Erythroblast (primary cell): ENCODE data around the gene MPO.

Source experiments
- DNase-seq, 2 experiments: peaks; one replicate each; lab custom pipeline; 2025; lab: John Stamatoyannopoulos, UW
- GATA1 ChIP-seq: IDR thresholded peaks from 2 replicates; pipeline ENCODE4 v1.6.1; 2011; ENCODE audit warnings: low read depth, mild to moderate bottlenecking, control low read depth, low read length, moderate library complexity
- POLR2A ChIP-seq: IDR thresholded peaks from 2 replicates; pipeline ENCODE4 v1.6.1; 2011; ENCODE audit warnings: mild to moderate bottlenecking, low read length

Gene MPO

DNA sequence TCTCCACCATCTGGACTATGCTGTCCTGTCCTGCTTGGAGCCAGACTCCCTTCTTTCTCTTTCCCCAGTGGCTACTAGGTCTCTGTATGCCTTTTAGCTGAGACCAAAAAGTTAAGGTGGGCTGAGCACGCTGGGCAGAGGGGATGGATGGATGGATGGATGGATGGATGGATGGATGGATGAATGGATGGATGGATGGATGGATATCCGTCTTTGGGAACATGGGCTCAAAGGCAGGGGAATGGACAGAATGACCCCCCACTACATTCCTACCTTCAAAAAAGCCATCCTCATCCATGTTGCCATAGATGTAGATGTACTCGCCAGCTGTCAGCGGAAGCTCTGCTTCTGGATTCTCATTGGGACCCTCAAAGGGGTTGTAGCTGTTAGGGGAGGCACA is 35.0 kb upstream of the MPO start:
- DNase-seq, result no peak
- TF ChIP-seq POLR2A (no peak), GATA1 (no peak)

DNA sequence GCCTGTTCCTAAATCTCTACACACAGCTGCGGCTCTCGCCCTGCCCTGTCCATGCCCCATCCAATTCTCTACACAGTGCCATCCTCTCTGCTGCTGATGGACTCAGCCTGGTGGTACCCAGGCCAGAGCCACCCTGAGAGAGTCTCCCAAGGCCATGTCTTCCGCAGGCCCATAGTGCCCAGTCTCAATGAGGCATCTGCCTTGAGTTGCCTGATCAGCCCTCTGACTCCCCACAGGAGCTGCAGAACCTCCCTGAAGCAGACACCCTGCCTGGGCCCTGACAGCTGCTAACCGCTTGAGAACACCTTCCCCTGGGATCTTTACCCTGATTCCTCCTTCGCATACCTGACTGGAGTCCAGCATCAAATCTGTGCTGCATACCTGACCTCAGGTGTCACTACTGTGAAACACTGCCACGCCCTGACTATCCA is 34.6 kb upstream of the MPO start:
- DNase-seq, result no peak
- no peak for TF ChIP-seq GATA1
- no peak for TF ChIP-seq POLR2A

DNA sequence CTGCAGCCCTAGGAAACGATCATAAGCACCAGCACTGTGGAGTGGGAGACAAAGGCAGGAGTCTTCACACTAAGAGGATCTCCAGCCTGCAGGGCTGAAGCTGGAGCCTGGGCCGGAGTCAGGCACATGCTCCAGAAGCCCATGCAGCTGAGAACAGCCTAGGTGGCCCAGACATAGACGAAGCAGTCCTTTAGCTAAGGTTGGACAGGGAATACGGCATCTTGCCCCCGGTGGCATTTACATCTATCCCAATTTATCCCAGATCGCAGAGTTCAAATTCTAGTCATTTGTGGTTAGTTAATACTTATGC is 33.9 kb upstream of the MPO start:
- DNase-seq, result no peak
- TF ChIP-seq GATA1 (no peak), POLR2A (no peak)

DNA sequence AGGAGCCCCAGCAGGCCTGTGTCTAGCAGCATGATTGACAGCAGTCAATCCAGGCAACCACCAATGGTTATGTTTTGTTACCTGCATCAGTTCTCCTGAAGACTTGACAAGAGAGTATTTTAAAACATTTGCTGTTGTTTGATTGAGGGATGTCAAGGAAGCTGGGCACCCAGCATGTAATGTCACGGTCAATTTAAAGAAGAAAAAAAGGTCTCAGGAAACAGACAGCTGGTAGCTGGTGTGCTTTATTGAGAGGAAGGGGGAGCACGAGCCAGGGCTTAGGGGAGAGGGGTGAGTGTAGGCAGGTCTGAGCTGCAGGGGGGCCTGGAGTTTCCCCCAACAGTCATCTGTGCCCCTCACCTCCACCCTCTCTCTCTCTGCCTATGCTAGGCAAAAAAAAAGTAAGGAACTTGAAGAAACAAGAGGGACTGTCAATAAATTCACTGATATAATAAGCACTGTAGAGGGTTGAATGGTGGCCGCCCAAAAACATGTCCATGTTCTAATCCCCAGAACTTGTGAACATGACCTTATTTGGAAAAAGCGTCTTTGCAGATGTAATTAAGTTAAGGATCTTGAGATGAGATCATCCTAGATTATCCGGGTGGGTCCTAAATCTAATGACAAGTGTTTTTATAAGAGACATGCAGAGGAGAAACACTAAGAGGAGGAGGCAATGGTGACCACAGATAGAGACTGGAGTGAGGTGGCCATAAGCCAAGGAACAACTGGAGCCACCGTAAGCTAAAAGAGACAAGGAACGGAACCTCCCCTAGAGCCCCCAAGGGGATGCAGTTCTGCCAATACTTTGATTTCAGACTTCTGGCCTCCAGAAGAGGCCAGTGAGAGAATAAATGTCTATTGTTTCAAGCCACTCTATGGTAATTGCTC is 33.3 kb upstream of the MPO start:
- DNase-seq, result peak in 1 of 2 experiments; percentile 26
- no peak for TF ChIP-seq POLR2A
- no peak for TF ChIP-seq GATA1

DNA sequence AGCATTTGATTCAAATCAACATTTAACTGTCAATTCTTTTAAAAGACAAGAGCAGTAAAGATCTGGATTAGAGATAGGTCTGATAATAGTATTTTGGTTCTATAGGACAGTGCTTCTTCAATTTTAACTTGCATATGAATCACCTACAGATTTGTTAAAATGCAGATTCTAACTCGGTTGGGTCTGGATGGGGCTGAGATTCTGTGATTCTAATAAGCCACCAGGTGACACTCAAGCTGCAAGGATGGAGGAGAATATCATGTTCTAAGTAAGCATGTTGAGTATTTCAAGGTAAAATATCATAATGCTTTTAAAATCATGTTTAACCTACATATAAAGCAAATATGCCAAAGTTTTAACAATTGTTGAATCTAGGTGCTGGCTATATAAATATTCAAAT is 32.1 kb upstream of the MPO start:
- DNase-seq, result peak in 1 of 2 experiments; percentile 15
- TF ChIP-seq GATA1 (no peak), POLR2A (no peak)

DNA sequence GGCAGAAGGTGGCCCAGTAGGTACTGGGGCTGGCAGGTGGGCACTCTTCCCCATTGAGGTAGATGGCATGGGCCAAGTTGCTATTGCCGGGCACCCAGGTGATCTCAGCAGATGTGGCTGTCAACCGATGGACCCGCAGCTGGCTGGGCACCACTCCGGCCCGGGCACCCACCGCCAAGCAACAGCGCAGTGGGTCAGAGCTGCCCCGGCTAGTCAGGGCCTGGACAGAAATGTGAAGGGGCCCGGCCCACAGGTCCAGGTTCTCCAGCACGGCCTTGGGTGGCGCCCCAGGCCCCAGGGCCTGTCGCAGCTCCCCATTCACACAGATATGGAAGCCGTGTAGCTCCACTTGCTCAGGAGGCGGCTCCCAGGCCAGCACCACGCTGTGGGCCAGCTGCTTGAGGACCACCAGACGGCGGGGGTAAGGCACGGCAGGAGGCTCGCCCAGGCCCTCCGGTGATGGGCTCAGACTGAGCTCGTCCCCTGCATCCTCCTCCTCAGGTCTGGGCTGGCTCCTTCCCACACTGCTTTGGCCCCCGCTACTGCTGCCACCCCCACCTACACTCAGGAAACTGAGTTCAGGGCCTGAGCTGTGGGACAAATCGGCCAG is 31.4 kb upstream of the MPO start:
- no peak for DNase-seq
- TF ChIP-seq GATA1, result no peak

DNA sequence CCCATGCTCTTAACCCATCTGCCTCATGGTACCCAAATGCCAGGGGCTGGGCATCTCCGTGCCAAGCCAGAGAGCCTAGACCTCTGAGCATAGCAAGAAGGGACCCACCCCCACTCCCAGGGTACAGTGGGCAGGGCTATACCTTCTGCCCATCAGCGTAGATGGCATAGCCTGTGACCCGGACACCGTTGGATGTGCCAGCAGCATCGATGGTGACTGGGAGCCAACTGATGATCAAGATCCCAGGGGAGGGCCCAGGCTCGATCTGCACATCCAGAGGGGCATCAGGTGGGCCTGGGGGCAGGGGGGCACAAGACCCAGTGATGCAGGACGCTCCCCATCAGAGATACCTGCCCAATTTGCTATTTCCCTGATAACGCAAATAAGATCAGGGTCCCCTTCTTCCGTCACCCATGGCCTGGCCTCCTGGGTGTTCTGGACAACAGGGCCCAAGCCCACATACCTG is 30.7 kb upstream of the MPO start:
- TF ChIP-seq POLR2A, result no peak
- DNase-seq, result no peak

DNA sequence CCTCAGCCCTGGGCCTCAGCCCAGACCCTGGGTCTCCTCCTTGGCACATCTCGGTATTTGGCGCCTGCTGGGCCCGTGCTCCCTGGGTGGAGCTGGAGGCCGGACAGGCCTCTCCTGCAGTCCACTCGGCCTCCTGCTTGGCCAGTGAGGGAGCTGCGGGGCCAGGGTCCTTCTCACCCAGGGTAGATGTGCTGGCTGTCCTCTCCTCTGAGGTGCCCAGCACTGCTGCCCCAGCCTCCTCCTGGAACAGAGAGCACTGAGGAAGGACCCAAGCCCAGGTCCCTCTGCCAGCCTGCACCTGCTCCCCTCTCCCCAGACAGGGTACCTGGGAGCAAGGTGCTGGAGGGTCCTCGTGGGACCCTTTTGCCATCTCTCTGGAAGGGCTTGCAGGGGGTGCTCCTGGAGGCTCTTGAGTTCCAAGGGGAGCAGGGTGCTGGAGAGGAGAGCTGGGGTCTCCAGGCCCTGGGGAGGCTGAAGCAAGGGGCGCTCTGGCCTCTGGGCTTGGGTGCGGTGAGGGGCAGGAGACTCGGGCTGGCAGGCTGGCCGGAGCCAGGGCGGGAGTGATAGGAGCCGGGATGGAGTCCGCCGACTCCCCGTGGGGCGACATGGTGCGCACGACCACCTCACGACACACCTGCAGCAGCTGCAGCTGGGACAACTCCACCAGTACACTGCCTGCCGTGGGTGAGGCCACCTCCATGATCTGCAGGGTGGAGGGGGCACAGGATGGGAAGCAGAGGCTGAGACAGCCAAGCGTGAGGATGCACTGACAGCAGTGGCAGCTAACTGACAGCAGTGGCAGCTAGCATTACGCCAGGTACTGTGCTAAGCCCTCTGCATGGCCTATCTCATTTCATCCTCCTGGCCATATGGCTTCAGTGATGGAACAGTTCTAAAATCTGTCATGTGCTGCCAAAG is 30.0 kb upstream of the MPO start:
- no peak for DNase-seq
- TF ChIP-seq GATA1 (no peak), POLR2A (no peak)

DNA sequence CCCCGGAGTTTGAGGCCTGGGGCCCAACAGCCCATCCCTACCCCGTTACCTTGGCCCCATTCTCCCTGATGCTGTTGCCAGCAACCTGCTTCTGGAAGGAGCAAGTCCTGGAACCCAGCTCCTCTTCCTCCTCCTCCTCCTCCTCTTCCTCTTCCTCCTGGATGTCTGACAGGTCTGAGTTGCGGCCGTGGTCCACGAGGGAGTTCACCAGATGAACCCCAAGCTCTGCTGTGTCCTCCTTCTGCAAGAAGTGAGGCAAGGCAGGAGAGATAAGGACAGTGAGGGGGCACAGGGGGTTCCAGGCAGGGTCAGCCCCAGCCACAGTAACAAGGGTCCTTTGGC is 29.2 kb upstream of the MPO start:
- TF ChIP-seq GATA1 (no peak), POLR2A (no peak)

DNA sequence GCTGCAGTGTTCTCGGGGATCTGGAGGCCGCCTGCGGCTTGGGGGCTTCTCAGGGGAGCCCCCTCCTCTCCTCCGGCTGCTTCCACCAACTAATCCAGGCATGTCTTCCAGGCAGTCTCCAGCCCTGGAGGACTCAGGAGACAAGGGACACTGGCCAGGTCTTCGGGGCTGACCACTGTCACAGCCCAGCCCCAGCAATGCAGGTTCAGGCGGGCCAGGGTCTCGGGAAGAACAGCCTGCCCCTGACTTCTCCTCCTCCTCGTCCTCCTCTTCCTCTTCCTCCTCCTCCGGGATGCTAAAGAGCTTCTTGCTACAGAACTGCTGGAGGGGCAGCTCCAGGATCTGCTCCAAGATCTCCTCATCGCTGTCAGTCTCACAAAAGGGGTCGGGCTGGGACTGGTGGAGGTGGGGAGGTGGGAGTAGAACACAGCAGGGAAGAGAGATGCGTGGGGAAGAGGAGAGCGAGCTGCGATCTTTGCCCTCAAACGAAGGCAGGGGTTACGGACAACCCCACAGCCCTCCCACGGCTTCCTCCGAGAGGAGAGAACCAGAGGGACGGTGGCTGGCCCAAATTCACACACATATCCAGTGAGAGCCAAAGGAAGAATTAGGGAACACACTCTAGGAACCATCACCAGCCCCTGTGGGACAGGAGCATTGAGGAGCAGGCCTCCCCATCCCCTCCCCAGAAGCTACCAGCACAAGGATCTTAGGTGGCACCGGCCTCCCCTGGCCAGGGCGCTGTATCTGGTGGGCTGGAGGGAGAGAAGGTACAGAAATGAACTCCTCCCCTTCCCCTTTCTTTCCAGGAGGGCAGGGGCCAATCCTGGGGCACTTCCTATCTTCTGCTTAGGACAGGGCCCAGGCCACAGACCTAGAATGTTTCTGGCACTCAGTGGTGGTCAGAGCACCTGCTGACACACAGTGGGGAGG is 28.5 kb upstream of the MPO start:
- TF ChIP-seq POLR2A (no peak), GATA1 (no peak)
- DNase-seq, result no peak

More for the DNA sequence above, 29.2 kb upstream of the MPO start:
- no peak for DNase-seq

DNA sequence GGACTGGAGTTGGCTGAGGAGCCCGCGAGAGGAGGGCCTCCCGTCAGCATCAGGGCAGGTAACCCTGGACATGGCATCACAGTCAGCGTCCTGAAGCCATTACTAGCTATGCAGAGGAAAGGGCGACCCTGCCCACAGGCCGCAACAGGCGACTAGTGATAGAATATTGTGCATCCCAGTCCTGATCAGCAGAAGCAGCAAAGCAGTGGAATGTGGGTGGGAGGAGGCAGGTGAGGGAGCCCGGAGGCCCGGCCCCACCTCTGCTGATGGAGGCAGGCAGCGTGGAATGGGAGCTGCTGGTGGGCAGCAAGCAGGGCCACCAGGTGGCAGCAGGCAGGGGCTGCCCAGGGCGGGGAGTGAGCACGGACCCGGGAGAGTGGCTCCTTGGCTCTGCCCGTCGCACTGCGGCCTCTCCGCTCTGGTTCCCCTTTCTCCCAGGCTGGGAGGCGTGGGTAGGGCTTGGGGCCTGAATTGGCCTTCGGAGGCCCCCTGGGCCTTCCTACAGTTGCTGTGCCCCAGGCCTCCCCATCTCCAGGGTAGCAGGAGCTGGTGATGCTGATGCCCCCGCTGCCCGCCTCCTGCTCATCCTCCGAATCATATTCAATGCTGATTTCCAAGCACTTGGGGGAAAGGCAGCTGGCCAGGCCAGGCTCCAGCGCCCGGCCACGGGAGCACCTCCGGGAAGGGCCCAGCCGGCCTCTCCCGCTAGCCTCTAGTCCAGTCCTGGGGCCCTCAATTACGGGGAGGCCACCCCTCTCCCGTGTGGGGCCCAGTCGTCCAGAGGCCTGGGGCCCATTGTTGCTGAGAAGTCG is 27.6 kb upstream of the MPO start:
- DNase-seq, result peak; percentile 15 to 31
- TF ChIP-seq GATA1 (no peak), POLR2A (no peak)

DNA sequence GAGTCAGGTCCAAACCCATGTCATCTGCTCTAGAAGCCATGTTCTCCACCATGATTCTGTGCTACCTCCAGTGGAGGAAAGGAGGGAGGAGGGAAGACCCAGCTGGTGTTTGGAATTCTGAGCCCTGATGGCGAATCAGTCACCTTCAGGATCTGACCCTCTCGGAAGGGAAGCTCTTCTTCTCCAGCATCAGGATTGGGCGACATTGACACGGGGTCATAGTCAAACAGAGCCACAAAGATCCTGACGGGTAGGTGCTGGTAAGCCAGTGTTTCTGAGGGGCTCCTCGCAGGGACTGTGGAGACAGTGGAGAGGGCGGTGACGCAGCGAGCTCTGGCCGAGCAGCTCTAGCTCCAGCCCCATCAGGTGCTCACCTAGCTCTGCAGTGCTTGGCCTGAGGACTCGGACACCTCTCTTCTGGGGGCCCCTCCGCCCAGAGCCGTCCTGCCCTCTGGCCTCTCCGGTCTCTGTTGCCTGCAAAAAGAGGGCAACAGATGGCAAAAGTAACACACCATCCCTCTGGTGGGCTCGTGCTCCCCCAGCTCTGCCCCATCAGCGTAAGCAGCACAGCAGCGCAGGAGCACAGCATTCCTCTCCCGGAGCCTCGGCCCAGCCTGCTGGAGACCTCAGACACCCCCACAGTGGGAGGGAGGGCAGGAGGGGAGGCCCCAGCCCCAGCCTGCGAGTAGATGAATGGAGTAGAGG is 26.9 kb upstream of the MPO start:
- TF ChIP-seq GATA1 (no peak), POLR2A (no peak)
- DNase-seq, result no peak
